Activated CD4-positive, alpha-beta memory T cell treated with anti-CD3 and anti-CD28 coated beads for 36 hours (primary cell): Measurements from ENCODE around the gene RBMX2. TPM values are rescaled to one million over a fixed set of nuclear protein-coding genes. Genes with fewer than 3 reads are reported as not detected.

ENCODE experiments used
- total RNA-seq, 2 experiments: library from RNA; stranded (reverse); gene quantifications; one replicate each; pipeline ENCODE4 v1.2.3, GENCODE V29; 2021

Gene RBMX2
- total RNA-seq, 2 experiments from 2014 or later = 28.4 to 29.8 TPM

Other genes starting within 250 kb of the RBMX2 start
- gene AIFM1, start 236.1 kb upstream of the RBMX2 start, total RNA-seq = 10 to 100 TPM; 60.9 to 61.2 TPM
- 10 to 100 TPM; 29.6 to 30.1 TPM for gene RAB33A, start 230.0 kb upstream of the RBMX2 start, total RNA-seq
- 1 to 10 TPM; 5.3 to 5.8 TPM for gene ZNF280C, start 133.1 kb upstream of the RBMX2 start, total RNA-seq
- 10 to 100 TPM; 12.1 to 13.2 TPM for gene SLC25A14, start 62.1 kb upstream of the RBMX2 start, total RNA-seq
- not detected for gene GPR119, start 16.3 kb upstream of the RBMX2 start, total RNA-seq